ENCODE results near the gene PPARG. TPM values are rescaled to one million over a fixed set of nuclear protein-coding genes. Genes with fewer than 3 reads are reported as not detected.

Gene PPARG
- total and polyA plus RNA-seq, 2 of the 13 experiments (the other 11 are each of a cell fraction or from before 2014, with no cell fraction given), result 13.9 to 58.3 TPM

GRCh38 chr3:12288182-12289129 lies at the start of gene PPARG (continued):
- TF ChIP-seq BRD4 (CRISPR knock-in tag; IDR thresholded peaks at IDR 0.05), result peak; percentile 35; the same call in 1 of the 2 replicates
- no peak for TF ChIP-seq RELA (CRISPR knock-in tag; IDR thresholded peaks at IDR 0.05)
- peak; percentile 38; the same call in 1 of the 2 replicates for TF ChIP-seq GLI4 (CRISPR knock-in tag; IDR thresholded peaks at IDR 0.05; ENCODE audit: borderline replicate concordance)
- 0 out of 2 replicates have a peak, but pooled peaks have one; percentile 30 for TF ChIP-seq CENPT (CRISPR knock-in tag; IDR thresholded peaks at IDR 0.05; ENCODE audit: low read depth)
- TF ChIP-seq, protein P1, sequence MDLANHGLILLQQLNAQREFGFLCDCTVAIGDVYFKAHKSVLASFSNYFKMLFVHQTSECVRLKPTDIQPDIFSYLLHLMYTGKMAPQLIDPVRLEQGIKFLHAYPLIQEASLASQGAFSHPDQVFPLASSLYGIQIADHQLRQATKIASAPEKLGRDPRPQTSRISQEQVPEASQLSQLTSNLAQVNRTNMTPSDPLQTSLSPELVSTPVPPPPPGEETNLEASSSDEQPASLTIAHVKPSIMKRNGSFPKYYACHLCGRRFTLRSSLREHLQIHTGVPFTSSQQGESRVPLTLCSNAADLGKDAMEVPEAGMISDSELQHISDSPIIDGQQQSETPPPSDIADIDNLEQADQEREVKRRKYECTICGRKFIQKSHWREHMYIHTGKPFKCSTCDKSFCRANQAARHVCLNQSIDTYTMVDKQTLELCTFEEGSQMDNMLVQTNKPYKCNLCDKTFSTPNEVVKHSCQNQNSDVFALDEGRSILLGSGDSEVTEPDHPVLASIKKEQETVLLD (CRISPR knock-in tag; IDR thresholded peaks at IDR 0.05; ENCODE audit: low read depth), result 0 out of 2 replicates have a peak, but pooled peaks have one; percentile 57
- TF ChIP-seq GRHL1 (CRISPR knock-in tag; conservative IDR thresholded peaks at IDR 0.05), result no peak
- TF ChIP-seq ZBTB3 (CRISPR knock-in tag; IDR thresholded peaks at IDR 0.05; ENCODE audit: borderline replicate concordance, low read depth), result no peak
- TF ChIP-seq, protein P2, sequence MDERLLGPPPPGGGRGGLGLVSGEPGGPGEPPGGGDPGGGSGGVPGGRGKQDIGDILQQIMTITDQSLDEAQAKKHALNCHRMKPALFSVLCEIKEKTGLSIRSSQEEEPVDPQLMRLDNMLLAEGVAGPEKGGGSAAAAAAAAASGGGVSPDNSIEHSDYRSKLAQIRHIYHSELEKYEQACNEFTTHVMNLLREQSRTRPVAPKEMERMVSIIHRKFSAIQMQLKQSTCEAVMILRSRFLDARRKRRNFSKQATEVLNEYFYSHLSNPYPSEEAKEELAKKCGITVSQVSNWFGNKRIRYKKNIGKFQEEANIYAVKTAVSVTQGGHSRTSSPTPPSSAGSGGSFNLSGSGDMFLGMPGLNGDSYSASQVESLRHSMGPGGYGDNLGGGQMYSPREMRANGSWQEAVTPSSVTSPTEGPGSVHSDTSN (CRISPR knock-in tag; IDR thresholded peaks at IDR 0.05), result no peak
- TF ChIP-seq, protein P3, sequence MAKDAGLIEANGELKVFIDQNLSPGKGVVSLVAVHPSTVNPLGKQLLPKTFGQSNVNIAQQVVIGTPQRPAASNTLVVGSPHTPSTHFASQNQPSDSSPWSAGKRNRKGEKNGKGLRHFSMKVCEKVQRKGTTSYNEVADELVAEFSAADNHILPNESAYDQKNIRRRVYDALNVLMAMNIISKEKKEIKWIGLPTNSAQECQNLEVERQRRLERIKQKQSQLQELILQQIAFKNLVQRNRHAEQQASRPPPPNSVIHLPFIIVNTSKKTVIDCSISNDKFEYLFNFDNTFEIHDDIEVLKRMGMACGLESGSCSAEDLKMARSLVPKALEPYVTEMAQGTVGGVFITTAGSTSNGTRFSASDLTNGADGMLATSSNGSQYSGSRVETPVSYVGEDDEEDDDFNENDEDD (CRISPR knock-in tag; IDR thresholded peaks at IDR 0.05; ENCODE audit: borderline replicate concordance), result no peak
- no peak for TF ChIP-seq ZNF773 (CRISPR knock-in tag; IDR thresholded peaks at IDR 0.05; ENCODE audit: borderline replicate concordance)
- peak; percentile 44; the same call in 1 of the 2 replicates for TF ChIP-seq HNF1B (CRISPR knock-in tag; IDR thresholded peaks at IDR 0.05)
- TF ChIP-seq TERF1 (CRISPR knock-in tag; IDR thresholded peaks at IDR 0.05), result no peak
- TF ChIP-seq ZBTB42 (CRISPR knock-in tag; IDR thresholded peaks at IDR 0.05), result no peak
- TF ChIP-seq TOE1 (CRISPR knock-in tag; IDR thresholded peaks at IDR 0.05), result no peak
- no peak for TF ChIP-seq E2F1 (CRISPR knock-in tag; IDR thresholded peaks at IDR 0.05)
- TF ChIP-seq HOXA9 (CRISPR knock-in tag; IDR thresholded peaks at IDR 0.05; ENCODE audit: borderline replicate concordance), result no peak

Measured in HepG2 (cell line).